ENCODE measurements around the gene LAIR2.

- TF ChIP-seq, protein P1, sequence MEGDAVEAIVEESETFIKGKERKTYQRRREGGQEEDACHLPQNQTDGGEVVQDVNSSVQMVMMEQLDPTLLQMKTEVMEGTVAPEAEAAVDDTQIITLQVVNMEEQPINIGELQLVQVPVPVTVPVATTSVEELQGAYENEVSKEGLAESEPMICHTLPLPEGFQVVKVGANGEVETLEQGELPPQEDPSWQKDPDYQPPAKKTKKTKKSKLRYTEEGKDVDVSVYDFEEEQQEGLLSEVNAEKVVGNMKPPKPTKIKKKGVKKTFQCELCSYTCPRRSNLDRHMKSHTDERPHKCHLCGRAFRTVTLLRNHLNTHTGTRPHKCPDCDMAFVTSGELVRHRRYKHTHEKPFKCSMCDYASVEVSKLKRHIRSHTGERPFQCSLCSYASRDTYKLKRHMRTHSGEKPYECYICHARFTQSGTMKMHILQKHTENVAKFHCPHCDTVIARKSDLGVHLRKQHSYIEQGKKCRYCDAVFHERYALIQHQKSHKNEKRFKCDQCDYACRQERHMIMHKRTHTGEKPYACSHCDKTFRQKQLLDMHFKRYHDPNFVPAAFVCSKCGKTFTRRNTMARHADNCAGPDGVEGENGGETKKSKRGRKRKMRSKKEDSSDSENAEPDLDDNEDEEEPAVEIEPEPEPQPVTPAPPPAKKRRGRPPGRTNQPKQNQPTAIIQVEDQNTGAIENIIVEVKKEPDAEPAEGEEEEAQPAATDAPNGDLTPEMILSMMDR (IDR thresholded peaks at IDR 0.05; ENCODE audit: insufficient read depth, low read length, poor library complexity, severe bottlenecking), result no peak
- TF ChIP-seq EZH2phosphoT487 (conservative IDR thresholded peaks at IDR 0.05; ENCODE audit: low read length), result no peak
Measured at GRCh38 chr19:54551293-54551692, 48.7 kb downstream of the LAIR2 start.
